HEK293 (cell line): ENCODE measurements around the gene TTC31.

ENCODE experiments used
- BCL11B ChIP-seq: fragments of 450-650 bp; formaldehyde crosslinking; IDR thresholded peaks from 2 replicates; pipeline ENCODE4 v1.5.1; 2016; ENCODE audit warnings: low read depth, missing biosample characterization, missing genetic modification characterization
- KLF1 ChIP-seq: fragments of 450-650 bp; formaldehyde crosslinking; IDR thresholded peaks from 2 replicates; pipeline ENCODE4 v1.5.1; 2016; ENCODE audit warnings: missing biosample characterization, missing genetic modification characterization
- MZF1 ChIP-seq: fragments of 450-650 bp; formaldehyde crosslinking; IDR thresholded peaks from 2 replicates; pipeline ENCODE4 v1.5.1; 2017; ENCODE audit warnings: missing biosample characterization, missing genetic modification characterization, borderline replicate concordance
- ZBTB17 ChIP-seq: fragments of 450-650 bp; formaldehyde crosslinking; IDR thresholded peaks from 2 replicates; pipeline ENCODE4 v1.5.1; 2016; ENCODE audit warnings: missing biosample characterization, missing genetic modification characterization
- ZBTB21 ChIP-seq: fragments of 450-650 bp; formaldehyde crosslinking; IDR thresholded peaks from 2 replicates; pipeline ENCODE4 v1.5.1; 2017; ENCODE audit warnings: missing biosample characterization, missing genetic modification characterization
- ZBTB44 ChIP-seq: fragments of 450-650 bp; IDR thresholded peaks from 2 replicates; pipeline ENCODE4 v1.5.1; 2018; ENCODE audit warnings: missing biosample characterization, mild to moderate bottlenecking, missing genetic modification characterization
- ZBTB7A ChIP-seq: fragments of 450-650 bp; formaldehyde crosslinking; IDR thresholded peaks from 2 replicates; pipeline ENCODE4 v1.5.1; 2016; ENCODE audit warnings: low read depth, missing biosample characterization, missing genetic modification characterization
- ZNF148 ChIP-seq: fragments of 450-650 bp; formaldehyde crosslinking; IDR thresholded peaks from 2 replicates; pipeline ENCODE4 v1.5.0; 2017; ENCODE audit warnings: missing biosample characterization, missing genetic modification characterization, borderline replicate concordance
- ZNF280D ChIP-seq: fragments of 450-650 bp; formaldehyde crosslinking; IDR thresholded peaks from 2 replicates; pipeline ENCODE4 v1.5.1; 2016; ENCODE audit warnings: missing biosample characterization, missing genetic modification characterization
- ZNF302 ChIP-seq: fragments of 450-650 bp; formaldehyde crosslinking; IDR thresholded peaks from 2 replicates; pipeline ENCODE4 v1.5.1; 2016; ENCODE audit warnings: missing biosample characterization, missing genetic modification characterization, low read depth
- ZNF394 ChIP-seq: fragments of 450-650 bp; formaldehyde crosslinking; IDR thresholded peaks from 2 replicates; pipeline ENCODE4 v1.5.1; 2016; ENCODE audit warnings: missing biosample characterization, missing genetic modification characterization, mild to moderate bottlenecking, moderate library complexity, borderline replicate concordance
- ZNF398 ChIP-seq: fragments of 450-650 bp; formaldehyde crosslinking; IDR thresholded peaks from 2 replicates; pipeline ENCODE4 v1.5.1; 2017; ENCODE audit warnings: missing biosample characterization, missing genetic modification characterization
- ZNF416 ChIP-seq: fragments of 450-650 bp; formaldehyde crosslinking; IDR thresholded peaks from 2 replicates; pipeline ENCODE4 v1.5.1; 2016; ENCODE audit warnings: missing biosample characterization, missing genetic modification characterization
- ZNF513 ChIP-seq: fragments of 450-650 bp; IDR thresholded peaks from 2 replicates; pipeline ENCODE4 v1.5.1; 2018; ENCODE audit warnings: missing biosample characterization, missing genetic modification characterization
- ZNF548 ChIP-seq: fragments of 450-650 bp; formaldehyde crosslinking; IDR thresholded peaks from 2 replicates; pipeline ENCODE4 v1.5.1; 2016; ENCODE audit warnings: missing biosample characterization, missing genetic modification characterization
- ZNF585B ChIP-seq: fragments of 450-650 bp; formaldehyde crosslinking; IDR thresholded peaks from 2 replicates; pipeline ENCODE4 v1.5.1; 2016; ENCODE audit warnings: missing biosample characterization, missing genetic modification characterization
- ZNF629 ChIP-seq: fragments of 450-650 bp; formaldehyde crosslinking; IDR thresholded peaks from 2 replicates; pipeline ENCODE4 v1.5.1; 2017; ENCODE audit warnings: missing biosample characterization, missing genetic modification characterization
- ZNF692 ChIP-seq: fragments of 450-650 bp; formaldehyde crosslinking; IDR thresholded peaks from 2 replicates; pipeline ENCODE4 v1.5.1; 2016; ENCODE audit warnings: missing biosample characterization, missing genetic modification characterization
- ZNF704 ChIP-seq: fragments of 450-650 bp; formaldehyde crosslinking; IDR thresholded peaks from 2 replicates; pipeline ENCODE4 v1.5.1; 2016; ENCODE audit warnings: missing biosample characterization, missing genetic modification characterization
- ZNF747 ChIP-seq: fragments of 450-650 bp; formaldehyde crosslinking; IDR thresholded peaks from 2 replicates; pipeline ENCODE4 v1.5.1; 2016; ENCODE audit warnings: missing biosample characterization, missing genetic modification characterization
- ZNF791 ChIP-seq: fragments of 450-650 bp; formaldehyde crosslinking; IDR thresholded peaks from 2 replicates; pipeline ENCODE4 v1.5.1; 2016; ENCODE audit warnings: missing biosample characterization, missing genetic modification characterization
- ZSCAN18 ChIP-seq: fragments of 450-650 bp; formaldehyde crosslinking; IDR thresholded peaks from 2 replicates; pipeline ENCODE4 v1.5.1; 2016; ENCODE audit warnings: missing biosample characterization, missing genetic modification characterization
- ZSCAN5A ChIP-seq: fragments of 450-650 bp; formaldehyde crosslinking; IDR thresholded peaks from 2 replicates; pipeline ENCODE4 v1.5.1; 2016; ENCODE audit warnings: missing biosample characterization, missing genetic modification characterization

Gene TTC31

GRCh38 chr2:74507926-74508520 is 25.1 kb downstream of the TTC31 start (continued):
- TF ChIP-seq ZBTB44 (tag by site-specific recombination): no peak
- TF ChIP-seq ZSCAN5A (tag by site-specific recombination): no peak
- TF ChIP-seq ZNF148 (tag by site-specific recombination): no peak
- TF ChIP-seq ZNF302 (tag by site-specific recombination): no peak
- no peak for TF ChIP-seq ZSCAN18 (tag by site-specific recombination)
- TF ChIP-seq MZF1: no peak
- no peak for TF ChIP-seq ZNF548 (tag by site-specific recombination)
- no peak for TF ChIP-seq ZNF629
- peak; percentile 20; the same call in 1 of the 2 replicates for TF ChIP-seq ZBTB21 (tag by site-specific recombination)
- peak; percentile 61 for TF ChIP-seq ZNF398
- no peak for TF ChIP-seq BCL11B (tag by site-specific recombination)
- TF ChIP-seq ZNF692 (tag by site-specific recombination): 0 out of 2 replicates have a peak, but pooled peaks have one; percentile 10
- no peak for TF ChIP-seq ZNF513 (tag by site-specific recombination)
- TF ChIP-seq ZNF394 (tag by site-specific recombination): no peak
- no peak for TF ChIP-seq ZNF585B
- TF ChIP-seq ZNF416 (tag by site-specific recombination): no peak
- peak; percentile 85 for TF ChIP-seq ZBTB17
- TF ChIP-seq ZBTB7A (tag by site-specific recombination): no peak
- TF ChIP-seq ZNF704 (tag by site-specific recombination): no peak
- TF ChIP-seq ZNF280D (tag by site-specific recombination): no peak
- no peak for TF ChIP-seq ZNF791 (tag by site-specific recombination)
- no peak for TF ChIP-seq KLF1
- TF ChIP-seq ZNF747 (tag by site-specific recombination): no peak
